GM21576 (cell line): ENCODE results near the gene ATP7A.
"Not testable (repeated sequence)": the region's sequence is repeated elsewhere in the genome, so short reads cannot be mapped to it uniquely, and the experiment has no call there.

Experiments
- ATAC-seq: cut with Tn5 transposase; IDR thresholded peaks from one replicate; pipeline ENCODE4 v1.9.1; 2021; ENCODE audit warnings: mild to moderate bottlenecking, moderate library complexity; ENCODE audit not compliant: unreplicated experiment

The ATP7A gene

DNA sequence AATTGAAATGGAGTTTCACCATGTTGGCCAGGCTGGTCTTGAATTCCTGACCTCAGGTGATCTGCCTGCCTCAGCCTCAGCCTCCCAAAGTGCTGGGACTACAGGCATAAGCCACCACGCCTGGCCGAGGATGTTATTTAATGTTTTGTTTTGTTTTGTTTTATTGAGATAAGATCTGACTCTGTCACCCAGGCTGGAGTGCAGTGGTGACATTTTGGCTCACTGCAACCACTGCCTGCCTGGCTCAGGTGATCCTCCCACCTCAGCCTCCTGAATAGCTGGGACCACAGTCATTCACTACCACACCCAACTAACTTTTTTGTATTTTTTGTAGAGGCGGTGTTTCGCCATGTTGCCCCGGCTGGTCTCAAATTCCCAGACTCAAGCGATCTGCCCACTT, 34.5 kb downstream of the ATP7A start:
- ATAC-seq: not testable (repeated sequence)

DNA sequence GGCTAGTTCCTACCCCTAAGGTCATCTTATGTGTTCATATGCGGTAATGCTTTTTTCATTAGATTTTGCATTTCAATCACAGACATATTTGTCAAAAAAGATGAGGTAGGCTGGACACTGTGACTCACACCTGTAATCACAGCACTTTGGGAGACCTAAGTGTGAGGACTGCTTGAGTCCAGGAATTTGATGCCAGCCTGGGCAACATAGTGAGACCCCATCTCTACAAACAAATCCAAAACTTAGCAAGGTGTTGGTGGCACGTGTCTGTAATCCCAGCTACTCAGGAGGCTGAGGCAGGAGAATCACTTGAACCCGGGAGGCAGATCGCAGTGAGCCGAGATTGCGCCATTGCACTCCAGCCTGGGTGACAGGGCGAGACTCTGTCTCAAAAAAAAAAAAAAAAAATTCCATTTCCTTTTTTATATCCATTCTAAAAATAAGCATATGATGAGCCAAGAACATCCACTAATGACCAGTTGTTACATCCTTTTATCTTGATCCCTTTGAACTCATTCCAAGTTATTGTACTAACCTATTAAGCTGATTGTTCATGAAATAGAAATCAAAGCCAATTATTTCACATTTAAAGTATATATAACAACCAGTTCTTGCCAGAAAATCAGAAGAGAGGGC, 35.5 kb downstream of the ATP7A start:
- no peak for ATAC-seq

DNA sequence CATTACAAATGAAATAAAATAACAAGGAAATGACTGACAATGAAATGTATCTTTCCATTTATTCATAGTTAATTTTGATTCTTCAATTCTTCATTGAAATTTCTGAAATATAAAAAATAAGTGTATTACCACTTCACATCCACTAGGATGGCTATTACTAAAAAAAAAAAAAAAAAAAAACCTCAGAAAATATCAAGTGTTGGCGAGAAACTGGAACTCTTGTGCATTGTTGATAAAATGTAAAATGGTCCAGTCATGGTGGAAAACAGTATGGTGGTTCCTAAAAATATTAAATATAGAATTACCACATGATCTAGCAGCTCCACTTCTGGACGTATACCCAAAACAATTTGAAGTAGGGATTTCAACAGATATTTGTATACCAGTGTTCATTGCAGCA, 36.1 kb downstream of the ATP7A start:
- no peak for ATAC-seq

DNA sequence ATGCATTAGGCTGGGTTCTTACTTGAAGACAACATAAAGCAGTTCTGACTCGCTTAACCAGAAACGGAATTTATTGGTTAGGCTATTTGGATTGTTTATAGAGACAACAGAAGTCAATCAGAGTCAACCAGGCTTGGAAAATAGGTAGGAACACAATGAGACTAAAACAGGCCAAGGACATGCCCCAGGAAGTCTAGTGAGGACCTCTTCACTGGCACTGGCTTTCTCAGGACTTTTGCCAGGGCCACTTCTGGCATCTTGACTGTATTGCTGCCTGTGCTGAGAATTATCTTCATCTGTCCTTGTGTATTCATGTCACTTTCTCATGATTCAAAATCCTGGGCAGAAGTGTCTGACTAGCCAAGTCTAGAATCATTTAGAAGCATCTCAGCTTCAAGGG, 39.3 kb downstream of the ATP7A start:
- no peak for ATAC-seq

DNA sequence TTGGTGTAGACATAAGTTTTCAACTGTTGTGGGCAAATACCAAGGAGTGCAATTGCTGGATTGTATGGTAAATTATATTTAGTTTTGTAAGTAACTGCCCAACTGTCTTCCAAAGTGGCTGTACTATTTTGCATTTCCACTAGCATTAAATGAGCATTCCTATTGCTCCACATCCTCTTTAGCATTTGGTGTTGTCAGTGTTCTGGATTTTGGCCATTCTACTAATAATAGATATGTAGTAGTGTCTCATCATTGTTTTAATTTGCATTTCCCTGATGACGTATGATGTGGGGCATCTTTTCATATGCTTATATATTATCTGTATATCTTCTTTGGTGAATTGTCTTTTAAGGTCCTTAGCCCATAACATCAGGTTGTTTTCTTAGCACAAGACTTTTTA, 41.7 kb downstream of the ATP7A start:
- no peak for ATAC-seq

DNA sequence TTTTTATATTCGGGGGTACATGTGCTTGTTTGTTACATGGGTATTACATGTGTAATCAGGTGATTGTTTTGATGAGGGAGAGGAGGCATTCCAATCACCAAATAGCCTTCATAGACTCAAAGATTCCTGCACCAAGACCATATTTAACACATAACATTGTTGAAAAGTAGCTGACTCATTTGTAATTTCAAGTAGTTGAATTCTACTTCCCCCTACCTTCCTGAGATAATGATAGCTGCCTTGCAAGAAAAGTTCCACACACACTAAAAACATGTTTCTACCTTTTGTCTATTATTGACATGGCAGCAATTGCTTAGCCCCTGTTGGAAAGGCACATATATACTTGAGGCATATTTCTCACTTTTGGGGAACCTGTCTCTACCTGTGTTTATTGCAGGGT, 42.8 kb downstream of the ATP7A start:
- ATAC-seq: no peak

DNA sequence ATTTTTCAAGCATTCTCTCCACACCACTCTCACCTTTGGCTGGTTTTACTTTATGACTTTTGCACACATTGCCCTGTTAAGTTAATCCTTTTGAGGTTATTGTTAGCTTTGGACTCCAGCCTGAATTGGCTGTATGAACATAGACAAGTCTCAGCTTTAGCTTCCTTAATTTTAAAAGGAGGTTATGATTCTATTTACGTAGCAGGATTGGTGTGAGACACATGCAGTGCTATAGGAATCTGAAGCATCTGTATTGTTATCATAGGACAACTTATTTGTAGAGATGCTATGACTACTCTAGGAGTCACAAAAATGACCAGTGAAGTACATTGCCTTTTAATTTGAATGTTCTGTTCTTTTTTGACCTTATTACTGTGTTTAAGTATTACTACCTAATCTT, 43.2 kb downstream of the ATP7A start:
- no peak for ATAC-seq

DNA sequence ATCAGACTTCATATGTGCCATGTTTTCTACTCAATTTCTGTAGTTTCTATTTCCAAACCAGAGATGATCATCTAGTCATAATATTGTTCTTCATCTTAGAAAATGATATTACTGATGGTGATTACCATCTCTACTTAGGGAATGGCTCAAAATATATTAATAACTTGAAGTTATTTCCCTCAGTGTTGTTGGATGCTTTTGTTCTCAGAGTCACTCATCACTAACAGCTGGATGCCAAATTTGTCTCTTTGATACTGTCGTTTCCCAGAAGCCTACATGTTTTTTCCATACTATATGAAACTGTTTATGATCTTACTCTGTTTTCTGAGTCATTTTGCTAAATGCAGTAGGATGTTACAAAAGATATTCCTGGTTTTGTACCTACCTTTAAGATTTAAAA, 50.1 kb downstream of the ATP7A start:
- ATAC-seq: no peak

DNA sequence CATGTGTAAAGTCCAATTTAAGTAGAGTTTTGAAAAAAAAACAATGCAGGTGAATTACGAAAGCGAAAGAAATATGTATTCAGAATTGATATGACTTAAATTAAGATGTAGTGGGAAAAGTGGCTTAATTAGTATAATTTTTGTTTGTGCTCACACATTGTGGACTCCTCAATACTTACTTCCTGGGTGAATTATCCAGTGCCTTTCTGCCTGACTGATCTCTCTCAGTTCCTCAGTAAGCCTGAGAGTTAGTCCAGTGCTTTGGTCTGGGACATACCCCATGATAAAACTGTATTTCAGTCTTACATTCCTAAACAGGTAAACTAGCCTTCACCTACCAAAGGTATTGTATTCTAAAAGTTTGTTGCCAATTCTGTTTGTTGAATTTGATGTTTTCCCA, 50.6 kb downstream of the ATP7A start:
- no peak for ATAC-seq

DNA sequence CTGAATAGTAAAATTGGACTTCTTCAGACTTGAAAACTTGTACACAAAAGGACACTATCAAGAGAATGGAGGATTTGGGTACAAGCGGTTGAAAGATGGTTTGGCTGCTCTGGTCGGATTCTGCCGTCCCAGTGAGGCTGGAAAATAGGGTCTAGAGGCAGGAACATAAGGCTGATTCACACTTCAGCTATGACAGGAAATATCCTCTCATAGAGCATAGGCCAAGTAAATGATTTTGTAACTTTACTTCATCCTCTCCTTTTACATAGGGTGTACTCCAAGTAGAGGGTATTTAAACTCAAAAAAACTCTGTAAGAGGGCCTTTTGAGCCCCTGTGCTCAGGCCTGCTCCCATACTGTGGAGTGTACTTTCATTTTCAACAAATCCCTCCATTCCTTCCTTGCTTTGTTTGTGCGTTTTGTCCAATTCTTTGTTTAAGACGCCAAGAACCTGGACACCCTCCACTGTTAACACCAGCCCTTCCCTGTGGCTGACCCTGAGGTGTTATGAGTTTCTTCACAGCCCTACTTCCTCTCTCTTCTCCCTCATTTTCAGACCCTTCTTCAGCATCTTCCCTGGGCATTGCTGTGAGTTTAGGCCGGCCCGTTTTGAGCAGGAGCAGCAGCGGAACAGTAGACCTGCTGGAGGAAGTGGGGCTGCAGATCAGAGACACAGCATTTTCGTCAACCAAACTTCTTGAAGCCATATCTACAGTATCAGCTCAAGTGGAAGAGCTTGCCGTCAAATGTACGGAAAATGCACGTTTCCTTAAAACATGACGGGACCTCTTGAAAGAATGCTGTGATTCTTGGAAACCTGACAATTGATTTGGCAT, 51.8 kb downstream of the ATP7A start:
- ATAC-seq: no peak

DNA sequence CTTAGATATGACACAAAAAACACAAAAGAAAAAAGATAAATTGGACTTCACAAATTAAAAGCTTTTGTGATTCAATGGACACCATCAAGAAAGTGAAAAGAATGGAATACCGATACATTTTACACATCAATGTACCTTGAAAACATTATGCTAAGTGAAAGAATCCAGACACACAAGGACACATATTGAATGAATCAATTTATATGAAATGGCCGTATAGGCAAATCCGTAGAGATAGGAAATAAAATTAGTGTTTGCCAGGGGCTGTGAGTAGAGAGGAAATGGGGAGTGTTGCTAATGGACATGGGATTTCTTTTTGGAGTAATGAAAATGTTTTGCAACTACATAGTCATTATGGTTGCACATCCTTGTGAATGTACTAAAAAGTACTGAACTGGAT, 55.9 kb downstream of the ATP7A start:
- no peak for ATAC-seq

DNA sequence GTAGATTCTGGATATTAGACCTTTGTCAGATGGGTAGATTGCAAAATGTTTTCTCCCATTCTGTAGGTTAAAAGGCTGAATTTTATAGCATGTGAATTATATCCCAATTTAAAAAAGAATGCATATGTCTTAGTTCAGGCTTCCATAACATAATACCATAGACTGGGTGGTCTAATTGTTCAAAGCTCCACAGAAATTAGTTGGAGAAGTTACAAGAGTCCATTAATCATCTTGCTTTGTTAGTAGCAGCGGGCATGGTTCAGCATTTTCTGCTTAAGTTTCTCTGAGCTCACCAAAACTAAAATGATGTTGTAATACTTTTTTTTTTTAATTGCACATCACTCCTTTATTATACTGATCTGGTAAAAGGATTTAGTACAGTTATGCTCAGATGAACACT, 57.1 kb downstream of the ATP7A start:
- no peak for ATAC-seq

DNA sequence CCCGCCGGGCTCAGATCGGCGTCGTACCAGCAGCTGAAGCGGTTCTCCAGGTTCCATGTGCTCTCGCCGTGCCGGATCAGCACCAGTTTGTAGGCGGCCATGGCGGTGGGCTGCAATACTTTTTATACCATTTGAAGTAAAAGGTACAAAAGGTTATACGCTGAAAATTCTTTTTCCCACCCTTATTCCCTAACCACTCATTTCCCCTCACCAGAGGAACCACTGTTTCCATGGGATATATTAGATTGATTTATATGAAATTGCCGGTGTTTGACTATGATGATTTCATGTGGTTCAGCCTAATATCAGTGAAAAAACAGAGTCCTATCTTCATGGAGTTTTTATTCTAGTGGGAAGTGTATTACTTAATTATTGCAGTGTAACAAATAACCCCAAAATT, 59.0 kb downstream of the ATP7A start, which contains the start of gene PGAM4:
Gene PGAM4 (minus strand): TSS at position 101 of the 400 bp plus-strand sequence. CDS start 0 bp downstream, at position 101.
- ATAC-seq: no peak

DNA sequence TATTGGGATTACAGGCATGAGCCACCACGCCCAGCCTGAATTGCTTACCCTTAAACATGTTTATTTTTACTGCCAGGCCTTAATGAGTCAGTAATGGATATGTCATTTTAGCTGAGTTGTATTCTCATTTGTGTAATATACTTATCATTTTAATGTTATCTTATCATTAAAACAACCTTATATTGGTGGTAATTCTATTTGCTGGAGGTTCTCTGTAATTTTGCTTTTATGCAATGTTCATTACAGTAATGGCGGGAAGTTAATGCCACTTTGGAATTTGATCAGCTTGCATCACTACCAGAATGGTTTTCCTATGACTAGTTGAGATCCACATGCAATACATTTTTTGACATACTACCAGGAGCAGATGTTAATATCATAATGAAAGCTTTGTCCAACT, 65.3 kb downstream of the ATP7A start:
- no peak for ATAC-seq

DNA sequence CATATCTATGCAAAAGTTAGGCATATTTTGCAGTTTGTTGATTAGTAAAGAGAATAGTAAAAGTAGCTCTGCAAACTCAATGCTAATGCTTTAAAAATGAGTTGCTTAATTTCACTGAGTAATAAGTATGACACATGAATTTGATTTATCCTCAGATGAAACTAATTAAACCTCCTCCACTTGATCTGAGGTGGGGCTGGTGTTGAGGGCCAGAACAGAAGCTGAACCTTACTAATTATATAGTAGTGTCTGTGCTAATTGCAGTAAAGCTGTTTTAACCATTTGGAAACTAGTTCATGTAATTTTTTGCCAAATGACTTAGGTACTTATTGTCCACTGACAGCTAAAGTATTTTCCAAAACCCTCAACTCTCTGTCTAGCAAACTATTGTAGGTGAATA, 66.6 kb downstream of the ATP7A start:
- ATAC-seq: no peak

DNA sequence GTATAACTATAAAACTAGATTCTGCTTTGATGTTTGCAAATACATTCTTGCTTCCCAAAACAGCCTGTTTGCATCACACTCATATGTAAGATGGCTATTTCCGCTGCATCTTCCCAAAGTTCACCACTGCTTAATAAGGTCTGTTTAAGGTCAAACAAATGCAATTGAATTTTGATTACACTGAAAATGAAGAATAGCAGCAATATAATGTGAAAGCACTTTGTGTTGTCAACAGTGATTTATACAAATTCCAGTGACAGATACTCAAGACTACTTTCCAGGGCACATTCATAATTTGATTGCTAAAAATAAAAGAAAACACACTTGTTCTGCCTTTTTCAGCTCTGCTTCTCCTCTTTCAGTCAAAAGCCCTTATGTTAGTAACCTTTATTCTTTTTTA, 67.0 kb downstream of the ATP7A start:
- ATAC-seq: no peak

DNA sequence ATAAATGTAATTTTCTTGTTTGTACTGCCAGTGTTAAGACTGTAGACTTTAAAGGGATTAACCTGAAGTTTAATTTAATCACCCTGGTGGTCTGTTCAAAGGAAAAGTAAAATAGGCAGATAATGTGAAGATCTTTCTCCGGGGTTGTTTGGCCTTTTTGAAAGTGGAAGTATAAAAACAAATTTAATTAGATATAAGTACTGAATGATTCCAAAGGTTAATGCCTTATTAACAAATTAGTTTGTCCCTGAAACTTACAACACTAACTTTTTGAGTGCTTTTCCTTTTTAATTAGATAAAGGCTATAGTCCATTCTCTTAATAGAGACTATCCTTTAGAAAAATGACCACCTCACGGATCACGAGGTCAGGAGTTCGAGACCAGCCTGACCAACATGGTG, 69.4 kb downstream of the ATP7A start:
- ATAC-seq: no peak

DNA sequence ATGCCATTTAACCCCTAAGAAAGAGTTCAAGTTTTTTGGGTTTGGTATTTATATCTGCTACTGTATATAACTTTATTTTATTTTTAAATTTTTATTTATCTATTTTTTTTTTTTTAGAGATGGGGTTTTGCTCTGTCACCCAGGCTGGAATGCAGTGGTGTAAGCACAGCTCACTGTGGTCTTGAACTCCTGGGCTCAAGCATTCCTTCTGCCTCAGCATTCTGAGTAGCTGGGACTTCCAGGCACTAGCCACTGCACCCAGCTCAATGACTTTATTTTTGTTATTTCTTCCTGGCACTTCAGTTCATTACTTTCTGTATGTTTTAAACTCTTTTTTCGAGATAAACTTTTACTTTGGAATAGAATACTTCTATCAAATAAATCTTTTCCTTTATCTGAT, 101.4 kb downstream of the ATP7A start:
- ATAC-seq: no peak

DNA sequence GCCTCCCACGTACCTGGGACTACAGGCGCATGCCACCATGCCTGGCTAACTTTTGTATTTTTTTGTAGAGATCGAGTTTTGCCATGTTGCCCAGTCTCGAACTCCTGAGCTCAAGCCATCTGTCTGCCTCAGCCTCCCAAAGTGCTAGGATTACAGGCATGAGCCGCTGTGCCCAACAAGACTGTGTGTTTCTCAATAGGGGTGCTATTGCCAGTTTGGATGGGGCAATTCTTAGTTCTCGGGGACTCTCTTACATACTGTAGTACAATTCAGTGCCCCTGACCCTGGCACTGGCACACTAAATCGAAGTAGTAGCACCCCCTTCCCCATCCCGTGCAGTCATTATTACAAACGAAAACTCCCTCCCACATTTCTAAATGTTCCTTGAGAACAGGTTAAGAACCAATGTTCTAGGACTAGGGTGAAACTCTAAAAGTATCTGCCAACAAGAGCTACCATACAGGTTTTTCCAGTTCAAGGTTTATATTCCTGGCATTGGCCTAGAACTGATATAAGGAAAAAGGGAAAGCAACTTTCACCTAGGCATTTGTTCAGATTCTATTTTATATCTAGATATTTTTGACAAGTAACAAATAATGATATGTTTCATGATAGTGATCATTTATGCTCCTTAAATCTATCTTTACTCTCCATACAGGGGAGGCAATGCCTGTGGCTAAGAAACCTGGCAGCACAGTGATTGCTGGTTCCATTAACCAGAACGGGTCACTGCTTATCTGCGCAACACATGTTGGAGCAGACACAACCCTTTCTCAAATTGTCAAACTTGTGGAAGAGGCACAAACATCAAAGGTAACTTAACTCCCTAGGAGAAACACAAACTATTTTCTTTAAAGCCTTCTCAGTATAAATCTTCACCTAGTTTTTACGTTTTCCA, 109.3 kb downstream of the ATP7A start:
- ATAC-seq: no peak

DNA sequence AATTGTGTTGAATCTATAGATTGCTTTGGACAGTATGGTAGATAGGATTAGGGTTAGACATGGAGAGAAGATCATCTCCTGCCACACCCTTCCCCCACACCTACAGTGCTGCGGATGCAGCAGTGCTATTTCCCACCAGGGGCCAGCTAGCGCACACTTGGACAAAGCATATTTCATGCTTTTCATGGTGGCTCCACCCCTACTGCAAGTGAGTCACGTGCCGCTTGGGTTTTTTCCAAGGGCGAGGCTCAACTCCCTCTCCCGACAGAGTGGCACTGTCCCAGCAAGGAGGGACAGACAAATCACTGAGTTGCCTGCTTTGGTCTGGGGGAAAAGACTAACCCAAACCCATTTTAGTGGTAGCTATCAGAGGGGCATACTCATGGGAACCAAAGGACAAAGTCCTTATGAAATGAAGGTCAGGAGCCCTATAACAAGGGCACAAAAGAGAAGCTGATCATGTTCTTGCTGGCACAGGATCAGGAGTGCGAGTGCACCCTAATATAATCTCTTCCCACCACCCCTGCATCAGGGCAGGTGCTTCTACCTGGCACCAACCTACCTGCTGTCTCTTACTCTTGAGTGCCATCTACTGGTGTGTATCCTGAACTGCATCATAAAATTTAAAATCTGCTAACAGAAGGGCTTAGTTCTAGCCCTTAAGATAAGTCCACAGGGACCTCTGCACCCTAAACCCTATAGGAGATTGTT, 114.0 kb downstream of the ATP7A start:
- ATAC-seq: no peak

DNA sequence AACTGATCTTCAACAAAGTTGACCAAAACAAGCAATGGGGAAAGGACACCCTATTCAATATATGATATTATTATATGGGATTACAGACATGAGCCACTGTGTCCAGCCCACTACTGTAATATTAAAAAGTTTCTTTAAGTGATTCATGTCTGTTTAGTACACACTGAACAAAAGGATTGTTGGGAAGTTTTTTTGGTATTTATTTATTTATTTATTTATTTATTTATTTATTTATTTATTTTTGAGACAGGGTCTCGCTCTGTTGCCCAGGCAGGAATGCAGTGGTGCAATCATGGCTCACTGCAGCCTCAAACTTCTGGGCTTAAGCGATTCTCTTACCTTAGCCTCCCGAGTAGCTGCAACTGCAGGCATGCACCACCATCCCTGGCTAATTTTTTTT, 117.3 kb downstream of the ATP7A start:
- no peak for ATAC-seq
